Uterus (tissue), 4 donors: ENCODE data around the gene KIFC1. TPM values are rescaled to one million over a fixed set of nuclear protein-coding genes. Genes with fewer than 3 reads are reported as not detected.
"Not testable (repeated sequence)": the region's sequence is repeated elsewhere in the genome, so short reads cannot be mapped to it uniquely, and the experiment has no call there.

Experiments used
- DNase-seq, 2 donors: peaks; one replicate each; pipeline ENCODE4 v3.0.0-alpha.2; 2019 to 2020
- H3K27ac ChIP-seq, 2 donors: fragments of 200-600 bp; sonication (generic); 1 replicate in 1 of 2; 2 replicates in 1 of 2; pipeline ENCODE4 v1.5.1; 2016 to 2018
- H3K27me3 ChIP-seq, 2 donors: fragments of 200-600 bp; sonication (generic); one replicate each; pipeline ENCODE4 v1.5.1; 2018 to 2019; ENCODE audit warnings: control low read depth in 1 of 2
- H3K36me3 ChIP-seq, 2 donors: fragments of 200-600 bp; sonication (generic); one replicate each; pipeline ENCODE4 v1.5.1; 2019; ENCODE audit warnings: control low read depth in 1 of 2
- H3K4me1 ChIP-seq, 2 donors: fragments of 200-600 bp; sonication (generic); one replicate each; pipeline ENCODE4 v1.5.1; 2018 to 2019; ENCODE audit warnings: control low read depth in 1 of 2
- H3K4me3 ChIP-seq, 2 donors: fragments of 200-600 bp; sonication (generic); 1 replicate in 1 of 2; 2 replicates in 1 of 2; pipeline ENCODE4 v1.5.1; 2018 to 2019; ENCODE audit warnings: mild to moderate bottlenecking in 1 of 2
- H3K9me3 ChIP-seq, 2 donors: fragments of 200-600 bp; sonication (generic); one replicate each; pipeline ENCODE4 v1.5.1; 2019; ENCODE audit warnings: control low read depth in 1 of 2
- CTCF ChIP-seq, 4 experiments: fragments of 200-600 bp in 2 of 4; fragments of 450-650 bp in 2 of 4; sonication (generic) in 2 of 4; IDR thresholded peaks; one replicate each; pipeline ENCODE4 v1.5.1; 2016 to 2019; ENCODE audit warnings: antibody characterized with exemption in 4 of 4, mild to moderate bottlenecking in 2 of 4, moderate library complexity in 1 of 4
- POLR2A ChIP-seq, 2 donors: fragments of 450-650 bp; IDR thresholded peaks; one replicate each; pipeline ENCODE4 v1.6.1; 2016; ENCODE audit warnings: antibody characterized with exemption in 2 of 2, mild to moderate bottlenecking in 1 of 2, moderate library complexity in 1 of 2
- intact Hi-C: fragments of 100-400 bp; cut with DNase I; formaldehyde crosslinking; loops from one replicate; pipeline ENCODE4 v1.15.1; 2023; ENCODE audit warnings: low total_unique reads
- total RNA-seq, 4 donors: library from RNA; depleted of rRNA in 3 of 4; stranded (reverse); fragments of >200 nt in 3 of 4; gene quantifications; one replicate each; pipeline versions ENCODE4 v1.1.0 to v1.2.4, GENCODE V29; 2014 to 2023
- donor health status: DM: yes; HTN: yes; CAD: no.

Gene KIFC1
- total RNA-seq, 4 donors from 2014 or later = 1.8 to 20.0 TPM; not detected in 2

DNA sequence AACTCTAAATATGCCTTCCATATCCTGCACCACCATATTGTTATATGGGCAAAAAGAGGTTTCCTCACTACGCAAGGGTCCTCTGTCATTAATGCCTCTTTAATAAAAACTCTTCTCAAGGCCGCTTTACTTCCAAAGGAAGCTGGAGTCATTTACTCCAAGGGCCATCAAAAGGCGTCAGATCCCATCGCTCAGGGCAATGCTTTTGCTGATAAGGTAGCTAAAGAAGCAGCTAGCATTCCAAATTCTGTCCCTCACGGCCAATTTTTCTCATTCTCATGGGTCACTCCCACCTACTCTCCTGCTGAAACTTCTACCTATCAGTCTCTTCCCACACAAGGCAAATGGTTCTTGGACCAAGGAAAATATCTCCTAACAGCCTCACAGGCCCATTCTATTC lies 43.8 kb upstream of the KIFC1 start:
- no peak overlapping the region for H3K4me3 ChIP-seq
- H3K27ac ChIP-seq = no peak overlapping the region
- no peaks in the 10 kb centered on the region for H3K36me3 ChIP-seq
- TF ChIP-seq POLR2A (IDR thresholded peaks at IDR 0.05) = no peak
- TF ChIP-seq CTCF (IDR thresholded peaks at IDR 0.05) = no peak
- no peak for DNase-seq
- no peaks in the 10 kb centered on the region for H3K27me3 ChIP-seq
- H3K9me3 ChIP-seq = no peaks in the 10 kb centered on the region
- intact Hi-C loops = no loop called here
- H3K4me1 ChIP-seq = no peaks in the 10 kb centered on the region

DNA sequence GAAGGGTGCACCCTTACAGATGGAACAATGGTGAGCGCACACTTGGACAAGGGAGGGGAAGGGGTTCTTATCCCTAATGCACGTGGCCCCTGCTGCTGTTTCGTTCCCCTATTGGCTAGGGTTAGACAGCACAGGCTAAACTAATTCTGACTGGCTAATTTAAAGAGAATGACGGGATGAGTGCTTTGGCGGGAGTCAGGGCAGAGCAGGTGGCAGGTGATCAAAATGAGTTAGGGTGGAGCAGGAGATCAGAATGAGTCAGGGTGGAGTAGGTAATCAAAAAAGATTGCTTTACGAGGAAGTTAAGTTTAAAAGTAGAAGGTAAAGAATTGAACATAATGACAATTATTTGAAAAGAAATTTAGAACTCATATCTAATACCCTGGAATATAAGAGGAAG lies 35.8 kb upstream of the KIFC1 start:
- H3K27me3 ChIP-seq, H3K4me3 ChIP-seq, H3K4me1 ChIP-seq, DNase-seq, intact Hi-C loops, H3K9me3 ChIP-seq, H3K27ac ChIP-seq, H3K36me3 ChIP-seq: not testable (repeated sequence)

- TF ChIP-seq POLR2A (IDR thresholded peaks at IDR 0.05) (no peak), CTCF (IDR thresholded peaks at IDR 0.05) (no peak)
- H3K36me3 ChIP-seq = no peaks in the 10 kb centered on the region
Observed at GRCh38 chr6:33356295-33356694, 35.3 kb upstream of the KIFC1 start.

GRCh38 chr6:33357160-33357871 lies 34.3 kb upstream of the KIFC1 start:
- H3K4me1 ChIP-seq, intact Hi-C loops: not testable (repeated sequence)

More at GRCh38 chr6:33356295-33356694, 35.3 kb upstream of the KIFC1 start:
- DNase-seq = no peak
- H3K27ac ChIP-seq = no peak overlapping the region
- no peaks in the 10 kb centered on the region for H3K27me3 ChIP-seq
- intact Hi-C loops = no loop called here
- H3K9me3 ChIP-seq = no peaks in the 10 kb centered on the region
- no peak overlapping the region for H3K4me3 ChIP-seq
- H3K4me1 ChIP-seq = no peaks in the 10 kb centered on the region

DNA sequence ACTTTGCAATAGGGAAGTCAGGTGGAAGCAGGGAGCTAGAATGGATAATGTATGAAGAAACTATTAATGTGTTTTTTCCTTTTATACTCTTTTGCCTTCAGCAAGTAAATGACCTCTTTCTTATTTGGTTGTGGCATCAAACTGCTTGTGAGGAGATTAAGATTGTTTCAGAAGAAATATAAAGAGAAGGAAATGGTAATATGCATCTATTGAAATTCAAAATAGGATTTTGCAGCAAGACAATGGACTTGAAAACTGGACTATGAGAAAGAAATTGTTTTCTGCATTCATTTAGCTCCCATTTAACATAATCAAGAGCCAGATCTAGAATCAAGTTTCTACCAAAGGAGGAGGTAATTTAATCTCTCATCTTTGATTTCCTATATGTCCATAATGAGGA lies 32.3 kb upstream of the KIFC1 start:
- Histone ChIP-seq H3K9me3 (no peaks in the 10 kb centered on the region), H3K27me3 (no peaks in the 10 kb centered on the region), H3K27ac (no peak overlapping the region), H3K4me3 (no peak overlapping the region), H3K4me1 (no peaks in the 10 kb centered on the region), H3K36me3 (no peaks in the 10 kb centered on the region)
- intact Hi-C loops = no loop called here
- TF ChIP-seq POLR2A (IDR thresholded peaks at IDR 0.05) (no peak), CTCF (IDR thresholded peaks at IDR 0.05) (no peak)
- DNase-seq = no peak

More at GRCh38 chr6:33357160-33357871, 34.3 kb upstream of the KIFC1 start:
- H3K4me3 ChIP-seq, H3K27ac ChIP-seq, H3K9me3 ChIP-seq, H3K36me3 ChIP-seq, H3K27me3 ChIP-seq, DNase-seq: not testable (repeated sequence)

DNA sequence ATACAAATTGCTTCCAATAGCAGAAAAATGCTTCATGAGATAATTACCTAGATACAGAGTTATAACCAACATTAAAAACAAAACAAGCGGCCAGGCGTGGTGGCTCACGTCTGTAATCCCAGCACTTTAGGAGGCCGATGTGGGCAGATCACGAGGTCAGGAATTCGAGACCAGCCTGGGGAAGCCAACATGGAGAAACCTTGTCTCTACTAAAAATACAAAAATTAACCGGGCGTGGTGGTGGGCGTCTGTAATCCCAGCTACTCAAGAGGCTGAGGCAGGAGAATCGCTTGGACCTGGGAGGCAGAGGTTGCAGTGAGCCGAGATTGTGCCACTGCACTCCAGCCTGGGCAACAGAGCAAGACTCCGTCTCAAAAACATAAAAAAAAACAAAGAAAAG lies 28.1 kb upstream of the KIFC1 start:
- intact Hi-C loops, DNase-seq: not testable (repeated sequence)

DNA sequence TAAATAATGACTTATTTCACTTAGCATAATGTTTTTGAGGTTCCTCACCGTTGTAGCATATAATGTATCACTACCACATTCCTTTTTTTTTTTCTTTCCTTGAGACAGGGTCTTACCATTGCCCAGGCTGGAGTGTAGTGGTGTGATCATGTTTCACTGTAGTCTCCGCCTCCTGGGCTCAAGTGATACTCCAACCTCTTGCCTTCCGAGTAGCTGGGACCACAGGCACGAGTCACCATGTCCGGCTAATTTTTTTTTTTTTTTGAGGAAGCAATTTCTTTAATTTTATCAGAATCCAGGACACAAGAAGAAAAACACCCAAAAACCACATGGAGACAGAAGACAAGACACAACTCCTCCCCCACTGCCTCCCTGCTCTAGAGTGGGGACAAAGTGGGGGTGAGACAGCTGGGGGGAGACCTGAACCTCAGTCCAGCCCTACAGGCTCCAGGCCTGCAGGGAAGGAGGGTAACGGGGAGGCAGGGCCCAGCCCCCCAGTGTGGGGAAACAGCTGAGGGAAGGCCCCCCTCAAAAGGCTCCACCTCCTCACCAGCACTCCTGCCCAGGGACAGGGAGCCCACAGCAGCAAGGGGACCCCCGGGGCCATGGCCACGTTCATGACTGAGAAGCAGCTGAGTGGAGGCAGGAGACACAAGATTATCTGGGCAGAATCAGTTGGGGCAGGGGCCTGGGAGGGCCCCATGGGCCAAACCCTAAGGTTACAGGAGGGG lies 27.0 kb upstream of the KIFC1 start:
- H3K27ac ChIP-seq, H3K9me3 ChIP-seq, H3K27me3 ChIP-seq, intact Hi-C loops, H3K36me3 ChIP-seq, H3K4me1 ChIP-seq, H3K4me3 ChIP-seq, DNase-seq: not testable (repeated sequence)

More for the DNA sequence above, 28.1 kb upstream of the KIFC1 start:
- not testable (repeated sequence) for H3K27me3 ChIP-seq, H3K36me3 ChIP-seq, H3K27ac ChIP-seq, H3K4me3 ChIP-seq, H3K4me1 ChIP-seq, H3K9me3 ChIP-seq

DNA sequence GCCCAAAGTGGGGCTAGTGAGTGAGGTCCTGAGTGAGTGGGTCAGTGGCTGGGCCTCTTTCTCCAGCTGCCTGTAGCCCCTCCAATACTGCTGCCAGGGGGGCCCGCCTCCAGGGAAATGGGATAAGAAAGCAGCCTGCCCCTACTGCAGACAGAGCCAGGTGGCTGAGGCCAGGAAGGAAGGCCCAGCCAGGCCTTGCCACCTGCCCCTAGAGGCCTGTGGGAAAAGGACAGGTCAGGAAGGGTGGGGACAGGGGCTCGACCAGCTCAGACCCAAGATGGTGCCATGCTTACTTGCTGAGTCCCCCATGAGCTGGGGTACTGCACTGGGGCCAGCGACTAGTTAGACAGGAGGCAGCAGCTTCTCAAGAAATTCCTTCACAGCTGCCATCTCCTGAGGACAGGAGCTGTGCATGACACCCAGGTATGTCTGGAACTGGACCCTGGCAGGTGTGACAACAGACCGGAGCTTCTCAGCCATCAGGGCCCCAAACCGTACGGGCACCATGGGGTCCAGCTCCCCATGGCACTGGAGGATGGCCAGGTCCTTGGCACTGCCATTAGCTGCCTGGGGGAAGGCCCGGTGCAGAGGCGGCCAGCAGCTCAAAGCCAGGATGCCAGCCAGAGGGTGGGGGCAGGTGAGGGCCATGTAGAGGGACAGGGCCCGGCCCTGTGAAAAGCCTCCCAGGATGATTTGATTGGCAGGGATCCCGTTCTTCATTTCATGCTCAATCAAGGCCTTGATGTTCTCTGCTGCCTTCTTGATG lies 26.2 kb upstream of the KIFC1 start:
- DNase-seq, intact Hi-C loops, H3K9me3 ChIP-seq, H3K4me1 ChIP-seq, H3K27me3 ChIP-seq, H3K27ac ChIP-seq, H3K36me3 ChIP-seq, H3K4me3 ChIP-seq: not testable (repeated sequence)
